Panc1 (cell line): ENCODE measurements around the gene S100PBP. TPM values are rescaled to one million over a fixed set of nuclear protein-coding genes. Genes with fewer than 3 reads are reported as not detected.

Experiments used
- ATAC-seq: fragments of 200-7000 bp; cut with Tn5 transposase; 2 replicates; pipeline ENCODE4 v1.9.1; 2020; ENCODE audit warnings: mild to moderate bottlenecking, moderate library complexity
- BruUV-seq: library from RNA; stranded (reverse); fragments of 400-500 nt; replicated peaks from 2 replicates; lab custom pipeline; 2021; lab: Mats Ljungman, UMichigan
- CTCF ChIA-PET: fragments of 300-600 bp; sonication (Branson Sonifier 250); formaldehyde crosslinking; loops from one replicate; lab custom pipeline; 2022; ENCODE audit warnings: antibody characterized with exemption; lab: Charles Lee
- POLR2A ChIA-PET: fragments of 300-600 bp; sonication (Branson Sonifier 250); formaldehyde crosslinking; loops from one replicate; lab custom pipeline; 2022; ENCODE audit warnings: antibody characterized with exemption; lab: Charles Lee
- DNase-seq: peaks from one replicate; pipeline ENCODE4 v3.0.0-alpha.2; 2010; ENCODE audit warnings: low read depth, low spot score
- H3K27ac ChIP-seq: 2 replicates; pipeline ENCODE4 v1.5.1; 2011; ENCODE audit warnings: mild to moderate bottlenecking, low read length, inconsistent platforms
- H3K27me3 ChIP-seq: fragments of 200-500 bp; sonication (Bioruptor generic); 2 replicates; pipeline ENCODE4 v1.6.0; 2014; ENCODE audit warnings: low read length, inconsistent platforms; ENCODE audit not compliant: control insufficient read depth, insufficient read depth
- H3K36me3 ChIP-seq: fragments of 200-500 bp; sonication (Bioruptor generic); 2 replicates; pipeline ENCODE4 v1.5.1; 2014; ENCODE audit warnings: inconsistent platforms, mild to moderate bottlenecking, low read length, moderate library complexity; ENCODE audit not compliant: control insufficient read depth, insufficient read depth
- H3K4me1 ChIP-seq: 2 replicates; pipeline ENCODE4 v1.5.1; 2011; ENCODE audit warnings: inconsistent platforms, mild to moderate bottlenecking, low read length, moderate library complexity; ENCODE audit not compliant: control insufficient read depth, insufficient read depth
- H3K4me3 ChIP-seq, 2 experiments: 2 replicates each; pipeline ENCODE4 v1.5.1; 2011 to 2012; ENCODE audit warnings: low read depth in 2 of 2, low read length in 2 of 2, mild to moderate bottlenecking in 2 of 2, inconsistent platforms in 1 of 2, moderate library complexity in 1 of 2
- H3K9me3 ChIP-seq: fragments of 200-500 bp; sonication (Bioruptor generic); 2 replicates; pipeline ENCODE4 v1.5.1; 2014; ENCODE audit warnings: low read depth, mild to moderate bottlenecking, inconsistent platforms, low read length, moderate library complexity; ENCODE audit not compliant: control insufficient read depth, insufficient read depth
- CTCF ChIP-seq: fragments of 450-650 bp; IDR thresholded peaks from 2 replicates; pipeline ENCODE4 v1.5.1; 2017; ENCODE audit warnings: mild to moderate bottlenecking
- POLR2AphosphoS5 ChIP-seq: IDR thresholded peaks from 2 replicates; pipeline ENCODE4 v1.6.1; 2012; ENCODE audit warnings: mild to moderate bottlenecking, low read depth, low read length, moderate library complexity
- SIN3A ChIP-seq: IDR thresholded peaks from 2 replicates; pipeline ENCODE4 v1.6.1; 2012; ENCODE audit warnings: low read depth, mild to moderate bottlenecking, low read length, moderate library complexity, borderline replicate concordance; ENCODE audit not compliant: insufficient read depth
- TCF7L2 ChIP-seq: IDR thresholded peaks from 2 replicates; pipeline ENCODE4 v1.6.1; 2011; ENCODE audit warnings: mild to moderate bottlenecking, low read depth, low read length, inconsistent platforms
- in situ Hi-C: cut with HindIII; loops from 2 replicates; pipeline ENCODE4 v1.10.0; 2016; ENCODE audit warnings: low sequenced_read_pairs, low pct_unique_long_range_greater_than_20kb
- intact Hi-C: fragments of 100-400 bp; cut with micrococcal nuclease; formaldehyde crosslinking; loops from one replicate; pipeline ENCODE4 v1.10.0; 2022; ENCODE audit not compliant: unreplicated experiment
- total RNA-seq: library from RNA; stranded (reverse); gene quantifications from one replicate; pipeline ENCODE4 v1.2.1, GENCODE V29; 2021; ENCODE audit not compliant: unreplicated experiment
- TF ChIP-seq, protein P1 (sequence below), 2 experiments: IDR thresholded peaks; 2 replicates each; pipeline ENCODE4 v1.6.1; 2011 to 2012; ENCODE audit warnings: low read depth in 2 of 2, control low read depth in 1 of 2, low read length in 1 of 2, mild to moderate bottlenecking in 1 of 2, moderate library complexity in 1 of 2; ENCODE audit not compliant: insufficient read depth in 1 of 2

S100PBP gene
- total RNA-seq, 1 experiment from 2014 or later = 55.4 TPM

DNA sequence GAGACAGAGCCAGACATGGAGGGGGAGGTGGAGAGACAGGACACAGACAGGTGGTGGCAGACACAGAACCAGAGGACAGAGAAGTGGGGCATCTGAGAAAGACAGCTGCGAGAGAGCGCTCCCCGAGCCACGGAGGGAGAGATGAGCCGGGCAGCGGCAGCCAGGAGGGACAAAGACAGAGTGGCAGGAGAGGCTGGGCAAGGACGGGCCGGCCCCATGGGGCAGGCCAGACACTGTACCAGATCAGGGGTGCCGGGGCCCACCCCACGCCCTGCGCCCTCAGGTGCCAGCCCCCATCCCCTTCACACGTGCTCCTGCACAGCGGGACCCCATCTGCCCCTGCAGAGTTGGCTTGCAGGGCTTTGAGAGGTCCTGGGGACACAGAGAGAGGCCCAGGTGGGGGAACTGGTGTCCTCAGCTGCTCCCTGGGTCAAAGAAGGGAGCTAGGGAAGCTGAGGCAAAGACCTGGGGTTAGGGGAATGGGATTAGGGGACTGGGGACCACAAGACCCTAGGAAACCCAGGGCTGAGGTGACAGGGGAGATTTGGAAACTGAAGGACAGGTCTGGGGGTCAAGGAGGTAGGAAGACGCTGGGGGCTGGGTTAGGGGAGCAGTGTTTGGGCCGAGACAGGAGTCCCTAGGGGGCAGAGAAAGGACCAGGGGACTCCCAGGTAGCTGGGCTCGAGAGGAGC is 52.6 kb downstream of the S100PBP start:
- Histone ChIP-seq H3K36me3 (no peaks in the 10 kb centered on the region), H3K27me3 (peaks cover 4% of the 10 kb centered on the region), H3K4me1 (peaks cover 11% of the 10 kb centered on the region), H3K9me3 (no peaks in the 10 kb centered on the region), H3K4me3 (peak overlapping the region in 1 of 2 experiments; percentile 32; a peak in 3 of 4 replicates), H3K27ac (no peak overlapping the region)
- ATAC-seq (peak; percentile 19), DNase-seq (no peak)
- ChIA-PET POLR2A (no interaction called here), CTCF (no interaction called here)
- BruUV-seq = no TSS peak
- in situ Hi-C loops (no loop called here), intact Hi-C loops (loop anchor here (10.0 kb wide), 2 partner anchors 215 to 425 kb away; partner anchors contain the start of gene AZIN2)
- TF ChIP-seq, protein P1, sequence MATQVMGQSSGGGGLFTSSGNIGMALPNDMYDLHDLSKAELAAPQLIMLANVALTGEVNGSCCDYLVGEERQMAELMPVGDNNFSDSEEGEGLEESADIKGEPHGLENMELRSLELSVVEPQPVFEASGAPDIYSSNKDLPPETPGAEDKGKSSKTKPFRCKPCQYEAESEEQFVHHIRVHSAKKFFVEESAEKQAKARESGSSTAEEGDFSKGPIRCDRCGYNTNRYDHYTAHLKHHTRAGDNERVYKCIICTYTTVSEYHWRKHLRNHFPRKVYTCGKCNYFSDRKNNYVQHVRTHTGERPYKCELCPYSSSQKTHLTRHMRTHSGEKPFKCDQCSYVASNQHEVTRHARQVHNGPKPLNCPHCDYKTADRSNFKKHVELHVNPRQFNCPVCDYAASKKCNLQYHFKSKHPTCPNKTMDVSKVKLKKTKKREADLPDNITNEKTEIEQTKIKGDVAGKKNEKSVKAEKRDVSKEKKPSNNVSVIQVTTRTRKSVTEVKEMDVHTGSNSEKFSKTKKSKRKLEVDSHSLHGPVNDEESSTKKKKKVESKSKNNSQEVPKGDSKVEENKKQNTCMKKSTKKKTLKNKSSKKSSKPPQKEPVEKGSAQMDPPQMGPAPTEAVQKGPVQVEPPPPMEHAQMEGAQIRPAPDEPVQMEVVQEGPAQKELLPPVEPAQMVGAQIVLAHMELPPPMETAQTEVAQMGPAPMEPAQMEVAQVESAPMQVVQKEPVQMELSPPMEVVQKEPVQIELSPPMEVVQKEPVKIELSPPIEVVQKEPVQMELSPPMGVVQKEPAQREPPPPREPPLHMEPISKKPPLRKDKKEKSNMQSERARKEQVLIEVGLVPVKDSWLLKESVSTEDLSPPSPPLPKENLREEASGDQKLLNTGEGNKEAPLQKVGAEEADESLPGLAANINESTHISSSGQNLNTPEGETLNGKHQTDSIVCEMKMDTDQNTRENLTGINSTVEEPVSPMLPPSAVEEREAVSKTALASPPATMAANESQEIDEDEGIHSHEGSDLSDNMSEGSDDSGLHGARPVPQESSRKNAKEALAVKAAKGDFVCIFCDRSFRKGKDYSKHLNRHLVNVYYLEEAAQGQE (IDR thresholded peaks at IDR 0.05; ENCODE audit: insufficient read depth in 1 of 2, low read depth in 2 of 2, low read length in 1 of 2) = no peak
- TF ChIP-seq SIN3A (no peak), POLR2AphosphoS5 (no peak), TCF7L2 (no peak), CTCF (no peak)

DNA sequence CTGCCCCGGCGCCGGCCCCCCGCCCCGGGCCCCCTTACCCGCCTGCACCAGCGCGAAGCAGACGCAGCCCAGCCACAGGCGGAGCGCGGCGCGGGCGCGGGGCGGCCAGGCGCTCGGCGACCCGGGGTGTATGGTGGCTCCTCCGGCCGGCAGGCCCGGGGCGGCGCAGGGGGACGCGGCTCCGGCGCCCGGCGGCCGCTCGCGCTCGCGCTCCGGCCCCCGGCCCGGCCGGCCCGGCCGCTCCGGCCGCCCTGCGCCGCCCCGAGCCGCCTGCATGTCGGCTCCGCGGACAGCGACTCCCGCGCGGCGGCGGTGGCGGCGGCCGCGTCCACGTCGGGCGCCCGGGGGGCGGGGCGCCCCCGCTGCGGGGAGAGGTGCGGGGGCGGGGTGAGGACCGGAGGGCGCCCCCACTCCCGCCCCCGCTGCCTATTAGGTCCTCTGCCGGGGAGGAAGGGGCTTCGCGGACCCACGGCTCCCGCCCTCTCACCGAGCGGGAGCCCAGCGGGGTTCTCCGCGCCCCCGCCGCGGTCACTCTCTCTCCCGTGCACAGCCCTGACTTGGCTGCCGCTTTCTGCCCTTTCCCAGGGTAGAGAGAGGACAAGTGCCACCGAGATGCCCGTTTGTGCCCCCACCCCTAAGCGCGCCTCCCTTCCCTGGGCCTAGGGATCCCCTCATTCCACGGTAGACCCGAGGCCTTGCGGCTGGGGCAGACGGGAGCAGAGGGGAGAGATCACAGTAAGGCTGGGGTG is 53.3 kb downstream of the S100PBP start, which contains the start of gene FNDC5:
Gene FNDC5, minus strand, starts transcription at position 298 of the 749 bp plus-strand sequence.
- Histone ChIP-seq H3K4me1 (peaks cover 11% of the 10 kb centered on the region), H3K9me3 (no peaks in the 10 kb centered on the region), H3K36me3 (no peaks in the 10 kb centered on the region), H3K27ac (no peak within 1 kb of the TSS), H3K27me3 (peaks cover 4% of the 10 kb centered on the region), H3K4me3 (peak within 1 kb of the TSS; percentile 40 to 58)
- CTCF ChIA-PET = interaction anchor here (1.7 kb wide), 1 partner anchor 10 kb away, joined by 4 read pairs; no protein-coding TSS in a partner anchor
- no TSS peak for BruUV-seq
- POLR2A ChIA-PET = interaction anchor here (0.5 kb wide), 1 partner anchor 10 kb away, joined by 4 read pairs; no protein-coding TSS in a partner anchor
- TF ChIP-seq SIN3A (no peak), TCF7L2 (no peak), POLR2AphosphoS5 (no peak), CTCF (no peak)
- TF ChIP-seq, protein P1 (IDR thresholded peaks at IDR 0.05; ENCODE audit: insufficient read depth in 1 of 2, low read depth in 2 of 2, low read length in 1 of 2) = no peak
- peak; percentile 69 for ATAC-seq
- in situ Hi-C loops (no loop called here), intact Hi-C loops (loop anchor here (10.0 kb wide), 2 partner anchors 214 to 426 kb away; partner anchors contain the start of gene AZIN2)
- DNase-seq = no peak
